22Rv1 (cell line): Measurements from ENCODE around the gene GRAMD4.

Source experiments
- CTCF ChIP-seq: fragments of 450-650 bp; IDR thresholded peaks from 2 replicates; pipeline ENCODE4 v1.5.1; 2017; ENCODE audit warnings: mild to moderate bottlenecking
- ZFX ChIP-seq: fragments of 450-650 bp; IDR thresholded peaks from 2 replicates; pipeline ENCODE4 v1.6.1; 2017; ENCODE audit warnings: antibody characterized with exemption, borderline replicate concordance

- TF ChIP-seq CTCF (no peak), ZFX (no peak)
Measured at GRCh38 chr22:46666577-46667244, 46.5 kb downstream of the GRAMD4 start.
